GM18526 (cell line): Measurements from ENCODE around the gene VAMP4.

ENCODE experiments used
- POLR2A ChIP-seq: IDR thresholded peaks from 3 replicates; pipeline ENCODE4 v1.6.1; 2011; ENCODE audit not compliant: insufficient read length; ENCODE audit errors: extremely low read depth

VAMP4 gene

GRCh38 chr1:171730052-171730451 lies 11.8 kb downstream of the VAMP4 start:
- no peak for TF ChIP-seq POLR2A

- no peak for TF ChIP-seq POLR2A
Observed at GRCh38 chr1:171727778-171728177, 14.1 kb downstream of the VAMP4 start.

- no peak for TF ChIP-seq POLR2A
Observed at GRCh38 chr1:171718848-171719247, 23.0 kb downstream of the VAMP4 start.

GRCh38 chr1:171718216-171718615 lies 23.6 kb downstream of the VAMP4 start:
- TF ChIP-seq POLR2A, result no peak

GRCh38 chr1:171717062-171717718 lies 24.7 kb downstream of the VAMP4 start:
- TF ChIP-seq POLR2A, result no peak

- no peak for TF ChIP-seq POLR2A
Observed at GRCh38 chr1:171716616-171717015, 25.2 kb downstream of the VAMP4 start.

GRCh38 chr1:171715813-171716251 lies 26.0 kb downstream of the VAMP4 start:
- TF ChIP-seq POLR2A, result no peak

GRCh38 chr1:171712341-171712740 lies 29.5 kb downstream of the VAMP4 start:
- no peak for TF ChIP-seq POLR2A

- no peak for TF ChIP-seq POLR2A
Observed at GRCh38 chr1:171711643-171712042, 30.2 kb downstream of the VAMP4 start.

GRCh38 chr1:171707583-171707982 lies 34.3 kb downstream of the VAMP4 start:
- no peak for TF ChIP-seq POLR2A

- TF ChIP-seq POLR2A, result no peak
Observed at GRCh38 chr1:171702598-171702997, 39.3 kb downstream of the VAMP4 start.

- no peak for TF ChIP-seq POLR2A
Observed at GRCh38 chr1:171699531-171699930, 42.3 kb downstream of the VAMP4 start.

GRCh38 chr1:171683870-171684269 lies 58.0 kb downstream of the VAMP4 start:
- no peak for TF ChIP-seq POLR2A

GRCh38 chr1:171680339-171680738 lies 61.5 kb downstream of the VAMP4 start:
- TF ChIP-seq POLR2A, result no peak

GRCh38 chr1:171676823-171677222 lies 65.0 kb downstream of the VAMP4 start:
- no peak for TF ChIP-seq POLR2A

GRCh38 chr1:171674431-171675405 lies 67.1 kb downstream of the VAMP4 start:
- TF ChIP-seq POLR2A, result no peak
